KG1 (cell line): ENCODE measurements around the gene APLNR.

ENCODE experiments used
- DNase-seq: peaks from one replicate; lab custom pipeline; 2025; lab: John Stamatoyannopoulos, UW

The APLNR gene

GRCh38 chr11:57251491-57252104 lies 14.5 kb upstream of the APLNR start:
- no peak for DNase-seq

DNA sequence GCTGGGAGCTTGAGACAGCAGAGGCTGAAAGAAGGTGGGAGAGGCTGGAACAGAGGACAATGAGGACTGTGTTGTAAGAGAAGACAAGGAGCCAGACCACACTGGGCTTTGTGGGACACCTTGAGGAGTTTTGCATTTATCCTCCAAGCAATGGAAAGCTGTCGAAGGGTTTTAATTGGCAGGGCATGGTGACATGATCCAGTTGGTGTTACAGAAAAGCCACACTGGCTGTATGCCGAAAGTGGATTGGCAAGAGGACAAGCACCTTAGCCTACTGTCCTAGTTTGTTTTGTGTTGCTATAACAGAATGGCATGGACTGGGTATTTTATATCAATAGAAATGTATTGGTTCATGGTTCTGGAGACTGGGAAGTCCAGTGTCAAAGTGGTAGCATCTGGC lies 14.0 kb upstream of the APLNR start:
- DNase-seq = no peak

DNA sequence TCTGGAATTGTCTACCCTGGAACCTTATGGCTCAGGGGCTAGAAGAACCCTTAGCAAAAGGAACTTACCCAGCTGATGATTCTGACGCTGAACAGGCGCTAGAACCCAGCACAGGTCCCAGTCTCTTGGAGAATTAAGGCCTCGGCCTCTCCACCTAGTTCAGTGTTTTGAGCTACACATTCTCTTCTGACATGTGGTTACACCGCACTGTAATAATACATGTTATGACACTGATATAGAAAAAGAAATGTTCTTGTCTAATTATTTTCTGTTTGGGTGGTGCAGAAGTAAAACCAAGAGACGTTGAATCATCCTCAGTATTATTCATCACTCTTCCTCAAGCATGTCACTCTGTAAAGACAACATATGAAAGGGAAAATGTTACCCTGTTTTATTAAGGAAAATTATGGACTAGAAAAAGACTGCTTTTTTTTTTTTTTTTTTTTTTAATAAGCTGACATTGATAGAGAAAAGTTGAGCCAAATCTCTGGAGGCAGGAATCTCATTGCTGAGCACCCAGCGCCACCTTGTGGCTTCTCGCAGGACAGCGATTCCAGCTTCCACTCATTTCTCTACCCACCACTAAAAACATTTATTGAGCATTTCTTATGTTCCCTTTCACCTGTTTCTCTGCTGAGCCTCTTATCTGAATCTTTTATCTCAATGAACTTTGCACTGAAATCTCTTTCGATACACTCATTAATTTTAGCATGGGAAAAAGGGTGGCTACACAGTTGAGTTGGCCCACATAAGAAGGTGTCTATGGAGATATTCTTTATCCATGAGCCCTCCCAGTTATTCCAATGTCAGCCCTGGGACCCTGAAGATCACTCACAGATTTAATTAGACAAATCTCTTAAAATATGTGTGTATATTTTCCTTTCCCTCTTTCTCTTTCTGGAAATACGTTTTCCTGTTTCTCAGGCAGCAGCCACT lies 12.6 kb upstream of the APLNR start:
- DNase-seq = peak; percentile 65

GRCh38 chr11:57248780-57249383 lies 11.8 kb upstream of the APLNR start:
- DNase-seq = peak; percentile 42

GRCh38 chr11:57244911-57245310 lies 7.9 kb upstream of the APLNR start:
- DNase-seq = no peak

DNA sequence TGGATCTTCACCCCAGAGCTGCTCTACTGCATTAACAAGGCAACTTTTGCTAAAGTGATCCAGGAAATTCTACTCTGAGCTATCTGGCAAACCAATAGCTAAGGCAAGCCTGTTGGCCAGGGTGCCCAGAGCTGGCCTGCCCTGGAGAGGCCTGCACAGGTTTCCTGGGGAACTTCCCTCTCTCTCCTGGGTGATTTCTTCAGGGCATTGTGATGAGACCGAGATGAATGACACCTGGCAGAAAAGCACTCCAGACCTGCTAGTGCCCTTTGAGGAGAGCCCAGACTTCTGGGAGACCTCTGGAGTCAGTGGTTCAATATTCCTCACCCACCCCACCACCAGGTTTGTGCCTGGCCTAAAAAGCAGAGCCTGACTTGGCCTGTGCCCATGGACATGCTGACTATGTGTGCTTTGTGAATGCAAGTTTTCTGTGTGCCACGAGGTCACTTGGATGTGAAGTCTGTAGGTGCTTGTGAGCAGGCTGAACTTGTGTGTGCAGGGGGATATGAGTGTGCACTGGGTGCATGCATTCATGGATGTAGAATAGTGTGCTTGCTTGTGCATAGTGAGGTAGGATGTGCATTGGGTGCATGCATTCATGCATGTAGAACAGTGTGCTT lies 4.4 kb upstream of the APLNR start:
- DNase-seq = no peak

DNA sequence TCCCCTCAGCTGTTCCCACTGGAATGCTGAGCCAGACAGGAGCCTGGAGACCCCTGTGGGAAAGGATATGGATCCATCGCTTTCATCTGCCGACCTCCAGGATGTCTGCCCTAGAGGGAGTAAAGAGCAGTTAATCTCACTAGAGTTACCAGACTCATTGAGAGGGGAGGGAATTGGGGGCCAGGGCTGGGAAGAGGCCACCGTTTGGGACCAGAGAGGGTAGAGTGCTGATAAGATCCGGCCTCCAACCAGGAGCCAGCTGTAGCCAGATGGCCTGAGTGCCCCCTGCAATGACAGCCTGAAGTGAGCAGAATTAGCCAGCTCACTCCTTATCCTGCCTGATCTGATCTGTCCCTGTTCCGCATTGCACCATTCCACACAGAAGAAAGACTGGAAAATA lies 3.7 kb upstream of the APLNR start:
- no peak for DNase-seq

GRCh38 chr11:57240007-57240406 lies 3.0 kb upstream of the APLNR start:
- no peak for DNase-seq

GRCh38 chr11:57239348-57239747 lies 2.3 kb upstream of the APLNR start:
- DNase-seq = no peak

DNA sequence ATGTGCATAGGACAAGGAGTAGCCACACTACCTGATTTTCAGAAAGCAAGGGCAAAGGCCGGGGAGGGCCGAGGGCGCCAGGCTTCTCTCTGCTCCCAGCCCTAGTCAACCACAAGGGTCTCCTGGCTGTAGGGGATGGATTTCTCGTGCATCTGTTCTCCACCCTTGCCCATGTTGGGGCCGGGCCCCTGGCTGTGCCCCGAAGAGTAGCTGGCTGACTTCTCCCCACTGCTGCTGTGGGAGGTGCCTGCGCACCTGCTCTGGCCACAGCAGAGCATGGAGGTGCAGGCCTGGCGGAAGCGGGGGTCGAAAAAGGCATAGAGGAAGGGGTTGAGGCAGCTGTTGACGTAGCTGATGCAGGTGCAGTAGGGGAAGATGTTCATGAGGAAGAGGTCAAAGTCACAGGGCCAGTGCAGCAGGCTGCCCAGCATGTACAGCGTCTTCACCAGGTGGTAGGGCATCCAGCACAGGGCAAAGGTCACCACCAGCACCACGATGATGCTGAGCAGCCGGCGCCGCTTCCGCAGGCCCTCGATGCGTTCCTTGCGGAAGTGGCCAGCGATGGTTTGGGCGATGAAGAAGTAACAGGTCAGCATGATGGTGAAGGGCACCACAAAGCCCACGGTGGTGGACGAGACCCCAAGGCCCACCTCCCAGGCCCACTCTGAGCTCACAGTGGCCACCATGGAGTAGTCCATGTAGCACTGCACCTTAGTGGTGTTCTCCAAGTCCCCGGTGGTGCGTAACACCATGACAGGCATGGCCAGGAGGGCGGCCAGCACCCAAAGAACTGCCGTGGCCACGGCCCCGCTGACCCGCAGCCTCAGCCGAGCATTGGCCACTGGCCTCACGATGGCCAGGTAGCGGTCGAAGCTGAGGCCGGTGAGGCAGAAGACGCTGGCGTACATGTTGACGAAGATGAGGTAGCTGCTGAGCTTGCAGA lies 1.0 kb downstream of the APLNR start:
- DNase-seq = no peak

- DNase-seq = no peak
Measured at GRCh38 chr11:57233702-57234101, 3.3 kb downstream of the APLNR start.

DNA sequence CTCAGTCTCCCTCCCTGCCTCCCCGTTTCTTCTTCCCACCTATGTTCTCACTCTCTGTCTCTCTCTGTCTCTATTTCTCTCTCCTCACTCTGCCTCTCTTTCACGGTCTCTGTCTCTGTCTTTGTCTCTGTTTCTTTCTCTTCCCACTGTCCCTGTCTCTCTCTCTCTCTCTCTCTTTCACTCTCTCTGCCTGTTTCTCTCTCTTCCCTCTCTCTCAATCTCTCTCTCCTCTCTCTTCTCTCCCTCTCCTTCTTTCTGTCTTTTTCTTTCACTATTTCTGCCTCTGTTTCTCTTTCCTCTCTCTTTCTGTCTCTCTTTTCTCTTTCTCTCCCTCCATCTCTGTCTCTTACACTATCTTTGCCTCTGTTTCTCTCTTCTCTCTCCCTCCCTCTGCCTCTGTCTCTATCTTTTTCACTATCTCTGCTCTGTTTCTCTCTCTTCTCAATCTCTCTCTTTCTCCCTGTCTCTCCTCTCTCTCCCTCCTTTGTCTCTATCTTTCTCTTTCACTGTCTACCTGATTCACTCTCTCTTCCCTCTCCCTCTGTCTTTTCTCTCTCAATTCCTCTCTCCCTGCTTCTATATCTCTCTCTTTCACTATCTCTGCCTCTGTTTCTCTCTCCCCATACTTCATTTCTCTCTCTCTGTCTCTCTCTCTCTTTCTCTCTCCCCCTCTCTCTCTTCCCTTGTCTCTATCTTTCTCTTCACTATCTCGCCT lies 5.4 kb downstream of the APLNR start:
- no peak for DNase-seq

DNA sequence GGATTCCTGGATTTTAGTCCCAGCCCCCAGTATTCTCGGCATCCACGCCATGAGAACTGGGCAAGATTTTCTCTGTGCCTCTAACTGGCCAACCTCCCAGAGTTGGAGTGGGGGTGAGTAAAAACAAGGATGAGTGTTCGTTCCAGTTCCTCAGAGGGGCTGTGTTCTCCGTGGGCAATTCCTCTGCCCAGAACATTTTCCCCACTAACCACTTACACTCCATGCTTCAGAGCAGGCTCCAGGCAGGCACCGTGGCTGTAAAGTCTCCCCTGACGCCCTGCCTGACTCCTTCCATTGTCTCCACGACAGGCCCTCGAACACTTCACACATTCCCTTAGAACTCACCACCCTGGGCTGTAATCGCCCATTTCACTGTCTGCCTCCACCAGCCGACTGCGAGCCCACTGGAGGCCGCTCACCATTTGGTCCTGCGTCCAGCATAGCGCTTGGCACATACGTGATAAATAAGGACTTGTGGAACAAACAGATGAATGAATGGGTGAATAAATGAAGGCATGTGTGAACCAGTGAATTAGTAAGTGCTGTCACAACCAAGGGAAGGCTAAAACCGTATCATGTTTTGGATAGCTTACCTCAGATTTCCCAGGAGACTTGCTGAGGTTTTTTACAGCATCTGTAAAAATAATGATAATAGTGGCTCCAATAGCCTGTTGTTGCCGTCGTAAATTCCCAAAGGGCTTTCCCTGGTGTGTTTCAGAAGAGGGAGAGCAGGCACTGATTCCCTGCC lies 6.1 kb downstream of the APLNR start:
- no peak for DNase-seq

GRCh38 chr11:57230316-57230715 lies 6.7 kb downstream of the APLNR start:
- no peak for DNase-seq

DNA sequence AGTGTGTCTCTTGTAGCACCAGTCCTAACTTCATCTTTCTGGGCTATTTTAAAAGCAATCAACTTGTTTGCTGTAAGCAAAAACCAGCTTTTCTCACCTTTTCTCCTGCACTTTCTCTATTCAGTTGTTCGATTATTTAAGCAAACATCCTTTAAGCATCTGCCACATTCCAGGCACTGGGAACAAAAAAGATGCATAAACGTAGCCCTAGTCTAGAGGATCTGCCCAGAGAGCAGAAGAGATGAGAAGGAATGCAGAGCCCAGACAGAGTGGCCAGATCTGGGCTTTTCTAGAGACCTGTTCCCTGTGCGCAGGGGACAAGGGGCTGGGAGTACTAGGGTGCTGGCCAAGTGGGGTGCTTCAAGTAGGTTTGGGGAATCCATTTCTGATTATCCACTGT lies 8.4 kb downstream of the APLNR start:
- DNase-seq = no peak

GRCh38 chr11:57224537-57224936 lies 12.5 kb downstream of the APLNR start:
- DNase-seq = no peak

DNA sequence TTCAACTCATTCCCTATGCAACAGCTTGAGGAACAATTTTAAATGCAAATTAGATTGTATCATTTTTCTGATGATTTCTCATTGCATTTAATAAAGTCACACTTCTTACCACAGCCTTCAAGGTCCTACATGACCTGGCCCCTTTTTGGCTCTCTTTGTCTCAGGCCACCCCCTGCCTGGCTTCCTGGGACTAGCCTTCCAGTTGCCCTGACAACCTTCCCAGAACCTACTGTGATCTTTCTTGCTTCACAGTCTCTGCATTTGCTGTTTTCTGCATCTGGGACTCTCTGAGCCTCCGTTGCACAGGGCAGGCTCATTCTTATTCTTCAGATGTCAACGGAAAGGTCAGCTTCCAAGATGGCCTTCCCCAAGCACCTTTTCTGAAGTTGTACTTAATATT lies 12.9 kb downstream of the APLNR start:
- DNase-seq = no peak

- no peak for DNase-seq
Measured at GRCh38 chr11:57223601-57224000, 13.4 kb downstream of the APLNR start.

DNA sequence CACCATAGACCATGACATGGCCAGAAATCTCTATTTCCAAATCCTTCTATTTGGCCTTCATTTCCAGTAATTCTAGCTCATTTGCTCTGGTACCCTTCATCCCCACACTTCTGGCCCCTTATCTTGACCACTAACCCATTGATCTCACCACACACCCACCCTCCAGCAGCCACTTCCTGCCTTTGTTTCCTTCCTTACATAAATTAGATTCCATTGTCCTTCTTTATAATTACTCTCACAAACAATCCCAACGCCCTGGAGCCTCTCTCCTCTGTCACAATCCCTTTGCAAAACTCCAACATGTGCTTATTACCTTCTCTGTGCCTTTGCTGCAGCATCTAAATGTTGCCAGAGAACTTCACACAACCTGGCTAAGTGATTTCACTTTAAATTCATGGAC lies 14.8 kb downstream of the APLNR start:
- no peak for DNase-seq

DNA sequence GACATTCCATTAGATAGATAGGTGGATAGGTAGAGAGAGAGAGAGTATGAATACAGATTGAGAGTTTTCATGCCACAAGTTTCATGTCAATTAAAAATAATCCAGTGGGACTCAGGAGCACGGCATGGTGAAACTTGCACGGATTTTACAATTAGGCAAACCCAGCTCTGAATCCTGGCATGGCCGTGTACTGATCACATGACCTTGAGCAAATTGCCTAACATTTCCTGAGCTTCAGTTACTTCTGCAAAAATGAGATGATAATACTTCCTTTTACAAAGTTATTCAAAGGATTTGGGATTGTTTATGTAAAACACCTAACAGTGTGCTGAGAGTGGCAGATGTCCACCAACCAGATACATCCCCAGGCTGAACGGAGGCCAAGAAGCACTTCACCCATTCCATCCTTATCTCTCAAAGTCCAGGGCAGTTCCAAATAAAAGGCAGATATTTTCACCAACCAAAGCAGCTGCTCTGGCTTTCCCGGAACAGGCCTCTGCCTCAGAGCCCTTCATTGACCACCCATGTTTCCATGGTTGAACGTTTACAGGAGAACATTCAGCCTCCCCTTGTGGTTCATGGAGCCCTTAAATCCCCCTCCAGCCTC lies 17.9 kb downstream of the APLNR start:
- peak; percentile 17 for DNase-seq
